IPS DF 4.7 (cell line): ENCODE results near the gene CPT1B.
A peak's percentile ranks its signal among the peaks of the same experiment; 100 is the strongest.
"Not testable (repeated sequence)": the region's sequence is repeated elsewhere in the genome, so short reads cannot be mapped to it uniquely, and the experiment has no call there.

Experiments
- DNase-seq: peaks from one replicate; pipeline ENCODE4 v3.0.0-alpha.2; 2013; ENCODE audit warnings: low spot score; ENCODE audit errors: extremely low read depth

Gene CPT1B

GRCh38 chr22:50577987-50578775 is at the start of gene CPT1B:
Gene CPT1B (minus strand): TSS chr22:50578427. CDS start chr22:50577915, 512 bp downstream.
- no peak for DNase-seq

GRCh38 chr22:50626850-50627641 is 48.8 kb upstream of the CPT1B start:
- no peak for DNase-seq

- no peak for DNase-seq
These were observed 48.2 kb upstream of the CPT1B start for GRCh38 chr22:50626314-50626849.

GRCh38 chr22:50625568-50626313 is 47.5 kb upstream of the CPT1B start:
- no peak for DNase-seq

- DNase-seq, result no peak
These were observed 46.9 kb upstream of the CPT1B start for GRCh38 chr22:50625131-50625567.

- no peak for DNase-seq
These were observed 46.3 kb upstream of the CPT1B start for GRCh38 chr22:50624347-50625130.

GRCh38 chr22:50622723-50623327 is 44.6 kb upstream of the CPT1B start:
- no peak for DNase-seq

- no peak for DNase-seq
These were observed 43.9 kb upstream of the CPT1B start for GRCh38 chr22:50621948-50622722.

- DNase-seq, result no peak
These were observed 43.2 kb upstream of the CPT1B start for GRCh38 chr22:50621356-50621880.

GRCh38 chr22:50620593-50621355 is 42.5 kb upstream of the CPT1B start:
- peak; percentile 64 for DNase-seq

- DNase-seq, result not testable (repeated sequence)
These were observed 36.1 kb upstream of the CPT1B start for GRCh38 chr22:50614296-50614695.

- no peak for DNase-seq
These were observed 35.2 kb upstream of the CPT1B start for GRCh38 chr22:50613291-50613981.

GRCh38 chr22:50612528-50613221 is 34.4 kb upstream of the CPT1B start:
- DNase-seq, result no peak

- no peak for DNase-seq
These were observed 33.9 kb upstream of the CPT1B start for GRCh38 chr22:50612168-50612527.

- DNase-seq, result no peak
These were observed 33.3 kb upstream of the CPT1B start for GRCh38 chr22:50611341-50612060.

- no peak for DNase-seq
These were observed 32.4 kb upstream of the CPT1B start for GRCh38 chr22:50610581-50610980.

- DNase-seq, result no peak
These were observed 31.8 kb upstream of the CPT1B start for GRCh38 chr22:50610041-50610451.
